ENCODE results near the gene DMD.
A peak's percentile ranks its signal among the peaks of the same experiment; 100 is the strongest.
"Not testable (repeated sequence)": the region's sequence is repeated elsewhere in the genome, so short reads cannot be mapped to it uniquely, and the experiment has no call there.

The DMD gene

DNA sequence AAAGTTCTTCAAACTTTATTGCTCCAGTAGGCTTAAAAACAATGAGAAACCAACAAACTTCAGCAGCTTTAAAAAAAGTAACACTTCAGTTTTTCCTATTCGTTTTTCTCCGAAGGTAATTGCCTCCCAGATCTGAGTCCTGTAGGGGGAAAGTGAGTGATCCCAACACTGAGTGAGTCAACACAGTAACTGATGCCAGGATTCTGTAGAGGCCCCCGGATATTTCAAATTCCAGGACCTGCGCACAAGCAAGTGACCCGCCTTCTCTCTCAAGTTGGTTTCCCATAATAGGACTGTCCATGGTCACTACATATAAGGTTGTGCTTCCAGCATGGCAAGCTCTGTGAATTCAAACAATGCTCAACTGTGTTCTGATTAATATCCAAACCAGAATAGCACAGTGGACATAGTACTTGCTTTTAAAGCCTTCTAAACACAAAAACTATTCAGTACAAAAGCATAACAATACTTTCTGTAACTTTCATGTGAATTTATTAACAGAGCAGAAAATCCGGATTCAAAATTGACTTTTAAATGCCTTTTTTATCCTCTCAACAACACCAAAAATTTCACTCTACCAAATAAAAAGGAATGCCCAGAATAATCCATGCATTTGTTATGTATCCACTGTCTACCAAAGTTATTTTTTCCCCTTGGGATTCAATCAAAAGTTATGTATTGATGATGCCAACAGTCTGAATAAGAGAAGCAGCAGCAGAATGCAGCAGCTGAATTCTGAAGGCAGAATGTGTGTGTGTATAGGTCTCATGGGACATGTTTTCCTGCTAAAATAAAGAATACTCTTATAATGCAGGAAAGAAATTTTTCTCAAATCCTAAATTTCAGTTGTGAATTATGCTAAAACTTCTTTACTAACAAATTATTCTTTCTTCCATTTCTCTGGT, at the start of gene DMD:
TSS of gene DMD (minus strand) at position 194 of the 905 bp plus-strand sequence. CDS start 237 bp downstream, outside the sequence.
- DNase-seq, result peak in 6 of 10 donors; percentile 7 to 80 (median 21)

DNA sequence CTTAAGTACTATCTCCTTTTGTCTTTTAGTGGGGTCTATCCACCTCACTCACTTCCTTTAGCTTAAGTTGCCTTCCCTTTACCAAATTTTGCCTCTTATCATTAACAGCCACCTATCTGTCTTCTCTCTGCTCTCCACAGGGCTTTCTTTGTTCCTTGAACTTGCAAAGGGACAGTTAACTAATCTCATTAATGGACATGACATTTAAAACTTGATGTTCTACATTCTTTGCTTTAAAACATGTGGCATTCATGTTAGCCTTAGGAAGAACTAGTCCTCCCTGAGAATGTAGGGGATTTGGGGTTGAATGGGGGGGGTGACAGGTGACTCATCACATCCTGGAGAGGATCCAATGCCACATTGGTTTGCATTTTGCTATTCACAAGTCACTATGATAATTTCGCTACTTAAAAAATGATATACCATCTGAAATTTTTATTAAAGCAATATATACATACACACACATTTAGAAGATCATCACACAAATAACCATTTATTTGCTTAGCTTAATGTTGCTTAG, 41.0 kb upstream of the DMD start:
- intact Hi-C loops (cut with DNase I), result no loop called here

More for the DNA sequence above, at the start of gene DMD:
- intact Hi-C loops (cut with DNase I), result no loop called here

DNA sequence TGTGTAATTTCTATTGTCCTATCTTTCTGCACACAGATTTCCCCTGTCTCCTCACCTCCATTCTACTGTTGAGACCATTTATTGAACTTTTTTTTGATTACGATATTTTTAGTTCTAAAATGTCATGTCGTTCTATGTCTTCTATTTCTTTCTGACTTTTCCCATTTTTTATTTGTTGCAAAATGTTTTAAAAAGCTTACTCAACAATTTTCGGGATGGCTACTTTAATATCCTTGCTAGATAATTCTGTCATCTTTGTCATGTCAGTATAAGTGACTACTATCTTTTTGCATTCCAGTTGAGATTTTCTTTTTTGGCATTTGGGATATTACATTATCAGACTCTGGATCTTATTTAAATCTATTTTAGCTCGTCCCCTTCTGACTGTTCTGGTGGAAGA, 7.5 kb upstream of the DMD start:
- intact Hi-C loops (cut with DNase I), result no loop called here
- no peak for DNase-seq

More for the DNA sequence above, 41.0 kb upstream of the DMD start:
- DNase-seq, result no peak

DNA sequence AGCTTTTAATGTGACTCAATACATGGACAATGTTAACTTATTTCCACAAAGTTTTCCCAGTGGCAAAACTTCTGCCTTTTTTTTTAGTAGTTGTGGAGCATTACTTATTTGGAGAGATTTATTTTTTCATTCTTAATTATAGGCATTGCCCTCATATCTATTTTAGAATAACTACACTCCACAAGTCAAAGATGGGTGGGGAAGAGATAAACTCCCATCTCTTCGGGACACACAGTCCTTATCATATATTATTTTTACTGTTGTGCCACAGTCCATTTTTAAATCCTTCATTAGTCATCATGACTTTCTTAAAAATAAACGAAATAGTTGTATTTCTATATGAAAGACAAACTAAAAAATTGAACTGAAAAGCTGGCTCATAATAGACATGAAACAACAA, 1.2 kb downstream of the DMD start:
- intact Hi-C loops (cut with DNase I), result no loop called here
- no peak for DNase-seq

DNA sequence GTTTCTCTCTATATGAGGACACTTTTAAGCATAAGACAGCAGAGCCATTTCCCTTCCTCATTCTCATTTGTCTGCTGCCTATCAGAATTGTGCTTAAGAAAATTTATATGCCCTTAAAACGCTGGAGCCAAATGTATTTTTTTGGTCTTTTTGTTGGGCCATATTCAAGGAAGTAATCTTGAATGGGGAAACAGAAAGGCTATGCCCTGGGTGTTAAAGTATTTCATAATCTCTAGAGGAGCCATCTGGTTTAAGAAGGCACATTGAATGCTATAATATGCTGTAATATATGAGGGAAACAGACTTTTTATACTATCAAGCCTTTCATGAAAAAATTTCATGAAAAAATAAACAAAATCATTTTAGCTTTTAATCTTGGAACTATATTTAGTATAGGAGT, 4.3 kb downstream of the DMD start:
- DNase-seq, result no peak
- intact Hi-C loops (cut with DNase I), result no loop called here

DNA sequence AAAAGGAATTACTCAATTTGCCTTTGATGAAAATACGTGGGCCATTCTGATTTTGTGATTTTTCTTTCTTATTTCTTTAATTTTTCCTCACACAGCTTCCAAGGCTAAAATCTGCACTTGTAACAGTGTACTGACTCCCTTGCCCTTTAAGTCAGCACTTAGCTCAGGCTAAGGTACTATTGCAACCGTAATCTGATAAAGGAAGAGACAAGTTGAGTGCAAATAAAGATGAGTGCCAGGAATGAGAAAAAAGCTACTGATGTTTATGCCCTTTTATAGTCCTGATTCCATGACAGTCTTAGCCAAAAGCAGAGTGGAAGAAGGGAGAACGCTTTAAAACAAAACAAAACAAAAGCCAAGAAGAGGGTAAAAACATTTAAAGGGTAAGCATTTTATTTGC, 6.0 kb downstream of the DMD start:
- DNase-seq, result no peak
- intact Hi-C loops (cut with DNase I), result no loop called here

DNA sequence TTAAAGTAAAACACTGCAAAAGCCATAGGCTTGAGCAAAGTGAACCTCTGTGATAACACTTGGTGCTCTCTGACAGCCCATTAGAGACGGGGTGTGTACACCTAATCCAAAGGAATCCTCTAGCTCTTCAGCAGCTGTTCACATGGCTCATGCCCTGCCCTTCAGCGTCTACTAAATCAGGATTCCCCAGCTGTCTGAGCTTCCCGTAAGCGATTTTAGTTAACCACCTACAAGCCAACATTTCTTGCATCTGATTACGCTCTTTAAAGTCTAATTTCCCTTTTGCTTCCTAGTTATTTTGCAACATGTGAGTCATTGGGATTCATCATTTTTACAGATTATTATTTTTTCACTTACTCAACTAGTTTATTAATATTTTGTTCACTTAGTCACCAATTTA, 6.5 kb downstream of the DMD start:
- intact Hi-C loops (cut with DNase I), result no loop called here
- no peak for DNase-seq

DNA sequence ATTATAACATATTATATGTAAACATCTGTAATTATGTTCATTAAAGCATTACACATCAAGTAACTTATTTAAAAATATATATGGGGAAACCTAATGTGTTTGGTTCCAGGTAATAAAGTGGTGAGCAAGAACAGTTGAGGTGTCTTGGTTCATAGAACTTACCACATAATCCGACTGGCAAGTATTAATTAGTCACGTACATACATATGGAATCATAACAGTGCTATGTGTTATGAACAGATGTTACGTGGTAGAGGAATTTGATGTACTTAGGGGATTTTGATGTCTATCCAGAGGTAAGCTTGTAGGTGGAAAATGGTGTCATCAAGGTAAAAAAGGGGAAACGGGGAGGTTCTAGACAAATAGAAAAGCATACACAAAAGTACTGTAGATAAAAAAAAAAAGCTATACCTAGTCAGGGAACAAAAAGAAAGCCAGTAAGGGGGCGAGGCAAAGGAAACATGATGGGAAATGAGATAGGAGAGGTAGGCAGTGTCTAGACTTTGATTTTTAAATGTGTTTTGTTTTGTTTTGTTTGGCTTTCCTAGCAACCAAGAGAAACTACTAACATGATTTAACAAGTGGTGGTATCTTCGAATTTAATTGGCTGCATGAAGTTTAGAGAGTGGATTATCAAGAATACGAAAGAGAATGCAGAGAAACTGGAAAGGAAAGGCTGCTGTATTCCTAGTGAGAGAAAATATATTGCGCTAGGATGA, 12.6 kb downstream of the DMD start:
- intact Hi-C loops (cut with DNase I), result no loop called here
- DNase-seq, result no peak

DNA sequence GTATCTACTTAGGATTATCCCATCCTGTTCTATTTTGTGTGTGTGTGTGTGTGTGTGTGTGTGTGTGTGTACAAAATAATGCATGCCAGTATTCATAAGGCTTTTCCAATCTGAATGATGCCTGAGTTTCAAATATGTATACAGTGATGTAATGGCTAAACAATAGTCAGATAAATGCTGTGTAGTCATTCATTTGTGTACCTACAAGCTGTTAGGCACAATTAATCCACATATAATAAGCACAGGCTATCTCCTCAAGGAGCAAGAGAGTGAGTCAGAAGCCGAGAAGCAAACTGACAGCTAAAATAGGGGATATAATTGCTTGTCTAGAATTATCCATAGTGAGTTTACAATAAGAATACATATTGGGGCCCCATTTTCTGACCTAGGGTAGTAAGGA, 15.7 kb downstream of the DMD start:
- intact Hi-C loops (cut with DNase I), result no loop called here
- no peak for DNase-seq

DNA sequence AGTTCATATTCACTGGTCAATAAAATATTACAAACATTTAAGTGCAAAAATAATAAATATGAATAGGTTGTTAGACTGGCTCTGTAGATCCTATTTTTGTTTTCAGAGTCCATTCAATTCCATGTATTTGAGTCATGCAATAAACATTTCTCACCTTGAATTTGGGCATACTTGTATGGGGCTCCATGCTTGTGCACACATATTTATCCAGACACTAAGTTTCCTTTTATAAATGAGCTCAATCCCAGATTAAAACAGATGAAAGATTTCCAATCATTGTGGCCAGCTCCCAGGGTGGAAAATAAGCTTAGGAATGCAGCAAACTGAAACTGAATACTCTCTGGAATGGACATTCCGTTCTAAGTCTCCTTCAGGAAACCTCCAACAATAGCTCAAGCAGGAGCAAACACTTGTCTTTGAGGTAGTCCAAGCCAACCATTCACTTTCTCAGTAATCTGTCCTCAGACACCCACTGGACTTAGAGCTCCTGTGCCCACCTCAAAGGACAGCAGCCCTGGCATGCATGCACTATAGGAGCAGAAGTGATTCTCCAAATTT, 16.4 kb downstream of the DMD start:
- no peak for DNase-seq
- intact Hi-C loops (cut with DNase I), result no loop called here

DNA sequence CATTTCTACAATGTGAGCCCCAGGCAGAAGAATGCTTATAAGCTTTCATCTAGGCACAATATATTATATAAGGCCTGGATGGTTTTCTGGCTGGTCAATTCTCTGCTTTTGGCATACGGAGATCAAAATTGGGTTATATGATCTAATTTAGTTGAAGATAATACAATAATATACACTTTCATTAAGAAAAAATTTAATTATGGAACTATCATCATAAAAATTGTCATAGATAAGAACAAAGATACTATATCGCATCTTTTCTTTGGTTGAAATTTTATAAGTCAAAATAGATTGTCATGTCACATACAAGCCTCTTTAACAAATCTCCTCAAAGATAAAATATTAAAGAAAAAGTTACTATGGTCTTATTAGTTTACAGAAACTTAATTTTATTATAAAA, 17.1 kb downstream of the DMD start:
- intact Hi-C loops (cut with DNase I), result no loop called here
- DNase-seq, result no peak

DNA sequence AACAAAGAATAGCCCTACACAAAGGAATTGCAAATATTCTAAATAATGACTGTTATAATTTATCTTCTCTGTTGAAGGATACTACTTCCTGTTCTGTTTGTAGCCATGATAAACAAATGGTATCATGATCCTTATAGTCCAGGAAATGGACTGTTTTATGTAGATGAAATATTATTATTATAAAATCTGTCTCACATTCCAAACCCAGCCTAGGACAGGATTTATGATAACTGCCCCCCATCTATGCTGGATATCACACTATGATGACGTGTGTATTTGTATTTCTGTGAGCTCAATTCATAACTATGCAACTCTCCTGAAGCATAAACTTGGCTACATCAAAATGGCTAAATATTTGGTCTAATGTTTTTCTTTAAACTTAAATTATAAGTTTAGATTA, 21.3 kb downstream of the DMD start:
- intact Hi-C loops (cut with DNase I), result no loop called here
- no peak for DNase-seq

DNA sequence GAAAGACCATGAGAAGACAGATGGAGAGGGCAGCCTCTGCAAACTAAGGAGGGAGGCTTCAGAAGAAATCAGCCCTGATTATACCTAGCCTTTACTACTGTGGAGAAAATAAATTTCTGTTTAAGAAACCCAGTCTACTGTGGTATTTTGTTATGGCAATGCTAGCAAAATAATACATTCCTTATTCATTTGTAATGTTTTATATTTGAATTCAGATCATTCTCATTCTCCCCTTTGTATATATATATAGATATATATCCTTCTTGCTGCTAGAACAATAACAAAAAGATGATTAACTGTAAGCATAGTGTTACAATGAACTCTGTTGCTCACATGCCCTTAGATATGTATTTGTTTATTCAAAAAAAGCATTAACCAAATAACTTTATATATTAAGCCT, 22.5 kb downstream of the DMD start:
- no peak for DNase-seq

DNA sequence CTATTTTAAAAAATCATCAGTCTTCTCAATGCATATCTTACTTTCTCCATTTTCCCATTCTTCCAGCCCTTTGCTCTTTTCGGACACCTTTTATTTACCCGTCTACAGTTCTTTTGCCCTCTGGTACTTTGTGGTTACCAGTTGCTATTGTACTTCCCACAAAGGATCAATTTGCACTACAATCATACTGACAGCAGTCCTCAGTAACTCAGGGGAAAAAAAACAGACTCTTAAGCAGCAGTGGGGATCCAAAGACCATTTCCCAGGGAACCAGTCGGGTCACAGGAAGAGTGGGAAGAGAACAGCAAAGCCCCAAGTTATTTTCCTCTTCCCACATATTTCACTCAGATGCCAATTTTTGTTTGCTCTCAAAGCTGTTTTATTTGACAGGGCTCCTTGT, 23.1 kb downstream of the DMD start:
- DNase-seq, result no peak
- intact Hi-C loops (cut with DNase I), result no loop called here

More for the DNA sequence above, 22.5 kb downstream of the DMD start:
- intact Hi-C loops (cut with DNase I), result no loop called here

DNA sequence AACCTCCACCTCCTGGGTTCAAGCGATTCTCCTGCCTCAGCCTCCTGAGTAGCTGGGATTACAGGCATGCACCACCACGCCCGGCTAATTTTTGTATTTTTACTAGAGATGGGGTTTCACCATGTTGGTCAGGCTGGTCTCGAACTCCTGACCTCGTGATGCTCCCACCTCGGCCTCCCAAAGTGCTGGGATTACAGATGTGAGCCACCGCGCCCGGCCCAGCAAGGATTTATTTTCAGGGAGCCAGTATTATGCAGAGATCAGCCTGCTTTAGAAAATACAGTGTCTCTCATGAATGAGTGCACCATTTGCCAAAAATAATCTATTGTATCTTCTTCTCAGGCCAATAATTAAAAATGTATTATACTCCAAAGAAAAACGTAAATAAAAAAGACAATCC, 26.5 kb downstream of the DMD start:
- intact Hi-C loops (cut with DNase I), result not testable (repeated sequence)
- DNase-seq, result peak in 2 of 10 donors; percentile 57 to 62

DNA sequence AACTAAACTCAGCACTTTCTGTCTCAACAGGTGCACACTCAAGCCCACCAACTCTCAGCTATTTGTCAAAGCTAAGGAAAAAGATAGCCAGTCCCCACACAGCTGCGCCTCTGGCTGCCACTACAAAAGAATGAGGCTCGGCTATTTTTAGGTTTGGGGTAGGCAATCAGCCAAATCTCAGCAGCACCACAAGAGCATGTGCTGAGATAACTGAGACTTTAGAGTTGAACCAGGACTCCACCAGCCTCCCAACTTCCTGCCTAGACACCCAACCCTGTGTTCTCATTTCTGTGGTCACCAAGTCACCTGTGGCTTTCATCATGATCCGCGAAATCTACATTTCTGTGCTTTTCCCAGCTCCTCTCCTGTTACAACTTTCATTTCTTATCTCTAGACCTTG, 28.0 kb downstream of the DMD start:
- intact Hi-C loops (cut with DNase I), result no loop called here
- peak in 5 of 10 donors; percentile 8 to 49 (median 28) for DNase-seq

DNA sequence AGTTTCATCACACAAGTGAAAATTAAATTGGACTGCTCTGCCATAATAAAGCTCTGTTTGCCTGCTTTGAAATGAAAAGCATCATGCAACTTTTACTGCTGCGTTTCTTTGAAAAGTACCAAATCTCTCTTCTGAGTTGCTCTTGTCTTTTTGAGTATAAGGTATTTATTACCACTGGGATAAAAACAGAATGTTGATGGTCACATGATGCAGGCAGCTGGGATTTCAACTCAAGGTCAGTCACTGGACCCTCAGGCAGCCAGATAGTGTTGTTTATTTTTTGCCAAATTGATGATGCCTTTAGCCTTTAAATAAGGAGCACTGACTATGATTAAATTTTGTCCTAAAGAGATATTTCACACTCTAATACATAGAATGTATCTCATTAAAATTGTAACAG, 32.7 kb downstream of the DMD start:
- DNase-seq, result no peak
- intact Hi-C loops (cut with DNase I), result no loop called here

DNA sequence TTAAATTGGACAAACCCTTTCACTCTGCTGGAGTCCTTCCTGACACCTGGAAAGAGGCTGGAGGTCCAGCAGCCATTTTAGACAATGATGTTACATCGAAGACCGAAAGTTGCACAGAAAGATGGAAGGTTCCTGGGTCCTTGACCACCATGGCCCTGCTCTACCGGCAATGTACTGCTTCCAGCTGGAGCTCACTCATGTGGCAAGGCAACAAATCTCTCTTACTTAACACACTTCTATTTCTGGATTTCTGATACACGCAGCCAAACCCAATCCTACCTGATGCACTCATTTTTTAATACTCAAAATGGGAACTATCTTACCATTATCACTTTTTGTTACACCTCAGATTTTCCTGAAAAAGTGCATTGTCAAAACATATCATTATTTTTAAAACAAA, 33.1 kb downstream of the DMD start:
- no peak for DNase-seq
- intact Hi-C loops (cut with DNase I), result no loop called here

DNA sequence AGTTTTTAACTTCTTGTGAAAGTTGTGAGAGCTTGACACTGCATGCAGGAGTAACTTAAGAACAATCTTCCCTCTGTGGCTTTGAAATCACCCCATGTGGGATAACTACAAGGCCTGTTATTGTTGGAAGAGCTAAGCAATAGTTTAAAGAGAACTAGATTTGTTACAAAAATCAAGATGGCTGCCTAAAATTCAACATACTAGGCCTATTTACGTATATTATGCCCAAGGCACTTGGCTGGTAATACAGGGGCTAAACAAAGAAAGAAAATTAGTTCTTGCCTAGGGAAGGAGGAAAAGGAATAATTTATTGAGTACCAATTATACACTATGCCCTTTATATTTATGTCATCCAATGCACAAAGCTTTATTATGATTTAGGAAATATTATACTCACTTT, 36.1 kb downstream of the DMD start:
- no peak for DNase-seq
- intact Hi-C loops (cut with DNase I), result no loop called here

DNA sequence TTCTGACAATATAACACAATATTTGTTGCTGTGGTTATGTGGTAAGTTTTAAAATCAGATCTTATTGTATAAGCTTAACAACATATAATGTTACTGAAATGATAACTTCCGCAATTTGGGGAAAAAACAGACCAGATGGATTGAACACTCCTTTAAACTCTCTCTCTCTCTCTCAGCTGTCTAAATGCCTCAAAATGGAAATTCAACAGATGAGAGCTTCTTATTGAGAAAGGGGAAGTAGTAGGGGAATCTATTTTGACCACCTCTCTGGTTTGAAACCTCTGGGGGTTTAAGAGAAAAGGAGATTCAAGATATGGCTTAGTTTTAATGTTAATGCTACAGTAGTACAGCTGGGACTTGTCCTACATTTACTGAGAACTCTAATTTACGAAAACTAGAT, 40.3 kb downstream of the DMD start:
- intact Hi-C loops (cut with DNase I), result no loop called here
- no peak for DNase-seq

DNA sequence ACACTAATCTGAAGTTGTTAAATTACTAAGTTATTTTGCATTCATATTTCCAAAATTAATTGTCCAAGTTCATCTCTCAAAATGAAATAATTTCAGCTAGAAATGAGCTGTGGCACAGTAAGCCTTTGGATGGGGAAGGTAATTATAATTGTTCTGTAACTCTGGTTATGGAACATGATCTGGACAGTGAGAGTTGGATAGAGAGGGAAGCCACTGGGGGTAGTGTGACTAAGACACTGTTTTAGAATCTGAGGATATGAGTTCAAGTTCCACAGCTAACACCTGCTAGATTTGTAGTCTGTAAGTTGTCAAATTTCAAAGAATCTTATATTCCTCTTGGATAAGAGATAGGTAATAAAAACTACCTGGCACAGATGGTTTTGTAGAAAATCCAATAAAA, 49.5 kb downstream of the DMD start:
- DNase-seq, result no peak
- intact Hi-C loops (cut with DNase I), result no loop called here

Data from posterior cingulate gyrus (tissue), 11 donors.